ENCODE data around the gene ZNF396. TPM values are rescaled to one million over a fixed set of nuclear protein-coding genes. Genes with fewer than 3 reads are reported as not detected.
A peak's percentile ranks its signal among the peaks of the same experiment; 100 is the strongest.

The ZNF396 gene
- total RNA-seq, 1 donor from 2014 or later = 2.2 TPM

GRCh38 chr18:35393716-35394115, 16.6 kb upstream of the ZNF396 start:
- Mint-ChIP-seq H3K4me1 (no peaks in the 10 kb centered on the region), H3K27me3 (peaks cover 9% of the 10 kb centered on the region), H3K27ac (no peak overlapping the region), H3K9me3 (peaks cover 2% of the 10 kb centered on the region), H3K4me3 (no peak overlapping the region), H3K36me3 (ENCODE audit: low read depth) (no peaks in the 10 kb centered on the region)
- DNase-seq (no peak), ATAC-seq (ENCODE audit: low read depth) (no peak)
- POLR2A ChIA-PET = no interaction called here
- CTCF ChIA-PET = no interaction called here
- no peak for TF ChIP-seq CTCF (IDR thresholded peaks at IDR 0.05)
- intact Hi-C loops (cut with micrococcal nuclease) = no loop called here

GRCh38 chr18:35392375-35392774, 15.2 kb upstream of the ZNF396 start:
- ChIA-PET CTCF (no interaction called here), POLR2A (no interaction called here)
- H3K9me3 Mint-ChIP-seq = peaks cover 2% of the 10 kb centered on the region
- H3K27ac Mint-ChIP-seq = no peak overlapping the region
- H3K4me1 Mint-ChIP-seq = no peaks in the 10 kb centered on the region
- H3K27me3 Mint-ChIP-seq = peaks cover 12% of the 10 kb centered on the region
- intact Hi-C loops (cut with micrococcal nuclease) = no loop called here
- TF ChIP-seq CTCF (IDR thresholded peaks at IDR 0.05) = no peak
- ATAC-seq (ENCODE audit: low read depth) (no peak), DNase-seq (no peak)
- H3K4me3 Mint-ChIP-seq = no peak overlapping the region
- H3K36me3 Mint-ChIP-seq (ENCODE audit: low read depth) = no peaks in the 10 kb centered on the region

GRCh38 chr18:35390951-35391700, 14.0 kb upstream of the ZNF396 start:
- CTCF ChIA-PET = no interaction called here
- H3K36me3 Mint-ChIP-seq (ENCODE audit: low read depth) = no peaks in the 10 kb centered on the region
- peaks cover 18% of the 10 kb centered on the region for H3K27me3 Mint-ChIP-seq
- no peak overlapping the region for H3K4me3 Mint-ChIP-seq
- POLR2A ChIA-PET = no interaction called here
- peaks cover 6% of the 10 kb centered on the region for H3K4me1 Mint-ChIP-seq
- TF ChIP-seq CTCF (IDR thresholded peaks at IDR 0.05) = no peak
- intact Hi-C loops (cut with micrococcal nuclease) = no loop called here
- DNase-seq (no peak), ATAC-seq (ENCODE audit: low read depth) (no peak)
- H3K9me3 Mint-ChIP-seq = peaks cover 2% of the 10 kb centered on the region
- H3K27ac Mint-ChIP-seq = no peak overlapping the region

GRCh38 chr18:35389095-35389618, 12.0 kb upstream of the ZNF396 start:
- Mint-ChIP-seq H3K4me1 (peaks cover 6% of the 10 kb centered on the region), H3K36me3 (ENCODE audit: low read depth) (no peaks in the 10 kb centered on the region), H3K27me3 (peaks cover 18% of the 10 kb centered on the region), H3K27ac (no peak overlapping the region), H3K9me3 (peaks cover 2% of the 10 kb centered on the region), H3K4me3 (no peak overlapping the region)
- intact Hi-C loops (cut with micrococcal nuclease) = no loop called here
- CTCF ChIA-PET = no interaction called here
- DNase-seq (no peak), ATAC-seq (ENCODE audit: low read depth) (no peak)
- POLR2A ChIA-PET = no interaction called here
- TF ChIP-seq CTCF (IDR thresholded peaks at IDR 0.05) = no peak

GRCh38 chr18:35387152-35387571, 10.0 kb upstream of the ZNF396 start:
- POLR2A ChIA-PET = interaction anchor here (1.1 kb wide), 2 partner anchors 120 to 193 kb away, joined by 3 read pairs; no protein-coding TSS in a partner anchor

More at GRCh38 chr18:35387152-35387571, 10.0 kb upstream of the ZNF396 start:
- CTCF ChIA-PET = interaction anchor here (0.9 to 2.6 kb wide), 17 partner anchors 10 to 897 kb away, joined by 3 to 18 read pairs (median 5); partner anchors contain the start of genes ZNF24 and ZNF396
- no peak overlapping the region for H3K4me3 Mint-ChIP-seq
- no peak for DNase-seq
- H3K27me3 Mint-ChIP-seq = peaks cover 18% of the 10 kb centered on the region
- no peak overlapping the region for H3K27ac Mint-ChIP-seq
- TF ChIP-seq CTCF (IDR thresholded peaks at IDR 0.05) = no peak
- H3K36me3 Mint-ChIP-seq (ENCODE audit: low read depth) = no peaks in the 10 kb centered on the region
- H3K9me3 Mint-ChIP-seq = no peaks in the 10 kb centered on the region
- intact Hi-C loops (cut with micrococcal nuclease) = loop anchor here (1.0 to 2.0 kb wide), 2 partner anchors 42 to 156 kb away; partner anchors contain the start of gene ZNF24
- ATAC-seq (ENCODE audit: low read depth) = peak; percentile 26
- H3K4me1 Mint-ChIP-seq = peaks cover 6% of the 10 kb centered on the region
